Measurements from ENCODE around the gene TMEM131. TPM values are rescaled to one million over a fixed set of nuclear protein-coding genes. Genes with fewer than 3 reads are reported as not detected.

TMEM131 gene
- total RNA-seq, 1 donor from 2014 or later, result 36.6 TPM

- Mint-ChIP-seq H3K36me3 (ENCODE audit: unreplicated experiment) (no peaks in the 10 kb centered on the region), H3K27me3 (ENCODE audit: unreplicated experiment) (peaks cover 3% of the 10 kb centered on the region), H3K4me1 (ENCODE audit: low read depth, unreplicated experiment) (peaks cover 12% of the 10 kb centered on the region), H3K4me3 (ENCODE audit: unreplicated experiment) (no peak overlapping the region), H3K9me3 (ENCODE audit: unreplicated experiment) (no peaks in the 10 kb centered on the region), H3K27ac (ENCODE audit: unreplicated experiment) (no peak overlapping the region)
- TF ChIP-seq CTCF (IDR thresholded peaks at IDR 0.05; ENCODE audit: partially characterized antibody, unreplicated experiment), result no peak
- DNase-seq, result no peak
These were observed 81.0 kb downstream of the TMEM131 start for GRCh38 chr2:97914691-97915213.

- H3K4me1 Mint-ChIP-seq (ENCODE audit: low read depth, unreplicated experiment), result peaks cover 16% of the 10 kb centered on the region
These were observed 81.9 kb downstream of the TMEM131 start for GRCh38 chr2:97913846-97914245.

DNA sequence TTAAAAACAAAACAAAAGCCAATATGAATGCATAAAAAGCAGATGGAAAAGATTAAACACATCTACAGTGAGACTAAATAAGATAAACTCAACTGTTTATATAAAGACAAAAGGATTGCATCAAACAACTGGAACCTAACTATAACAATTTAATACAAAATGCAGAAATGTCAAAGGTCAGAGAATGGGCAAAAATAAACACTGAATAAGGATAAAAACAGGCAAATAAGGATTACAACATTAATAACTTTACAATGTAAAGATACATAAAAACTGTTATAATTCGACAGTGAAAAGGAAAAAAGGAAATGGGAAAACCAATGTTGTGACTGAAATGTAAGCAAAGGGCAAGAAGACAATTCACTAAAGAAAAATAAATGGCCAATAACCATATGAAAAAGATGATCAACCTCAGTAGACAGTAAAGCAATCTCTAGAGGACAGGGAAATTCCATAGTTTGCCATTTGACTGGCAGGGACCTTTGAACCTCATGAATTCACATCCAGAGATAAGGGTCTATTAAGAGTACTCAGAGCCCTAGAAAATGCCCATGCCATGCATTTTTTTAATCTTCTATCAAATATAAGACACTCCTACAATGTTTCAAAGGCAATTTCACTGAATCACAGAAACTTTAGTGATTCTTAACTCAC, 83.7 kb downstream of the TMEM131 start:
- H3K27ac Mint-ChIP-seq (ENCODE audit: unreplicated experiment), result no peak overlapping the region
- H3K9me3 Mint-ChIP-seq (ENCODE audit: unreplicated experiment), result no peaks in the 10 kb centered on the region
- H3K4me3 Mint-ChIP-seq (ENCODE audit: unreplicated experiment), result no peak overlapping the region
- no peak for DNase-seq
- no peak for TF ChIP-seq CTCF (IDR thresholded peaks at IDR 0.05; ENCODE audit: partially characterized antibody, unreplicated experiment)
- H3K36me3 Mint-ChIP-seq (ENCODE audit: unreplicated experiment), result no peaks in the 10 kb centered on the region
- peaks cover 3% of the 10 kb centered on the region for H3K27me3 Mint-ChIP-seq (ENCODE audit: unreplicated experiment)
- H3K4me1 Mint-ChIP-seq (ENCODE audit: low read depth, unreplicated experiment), result peaks cover 28% of the 10 kb centered on the region

More at GRCh38 chr2:97913846-97914245, 81.9 kb downstream of the TMEM131 start:
- no peak overlapping the region for H3K27ac Mint-ChIP-seq (ENCODE audit: unreplicated experiment)
- no peak overlapping the region for H3K4me3 Mint-ChIP-seq (ENCODE audit: unreplicated experiment)
- H3K9me3 Mint-ChIP-seq (ENCODE audit: unreplicated experiment), result no peaks in the 10 kb centered on the region
- no peaks in the 10 kb centered on the region for H3K36me3 Mint-ChIP-seq (ENCODE audit: unreplicated experiment)
- DNase-seq, result no peak
- TF ChIP-seq CTCF (IDR thresholded peaks at IDR 0.05; ENCODE audit: partially characterized antibody, unreplicated experiment), result no peak
- H3K27me3 Mint-ChIP-seq (ENCODE audit: unreplicated experiment), result peaks cover 3% of the 10 kb centered on the region

DNA sequence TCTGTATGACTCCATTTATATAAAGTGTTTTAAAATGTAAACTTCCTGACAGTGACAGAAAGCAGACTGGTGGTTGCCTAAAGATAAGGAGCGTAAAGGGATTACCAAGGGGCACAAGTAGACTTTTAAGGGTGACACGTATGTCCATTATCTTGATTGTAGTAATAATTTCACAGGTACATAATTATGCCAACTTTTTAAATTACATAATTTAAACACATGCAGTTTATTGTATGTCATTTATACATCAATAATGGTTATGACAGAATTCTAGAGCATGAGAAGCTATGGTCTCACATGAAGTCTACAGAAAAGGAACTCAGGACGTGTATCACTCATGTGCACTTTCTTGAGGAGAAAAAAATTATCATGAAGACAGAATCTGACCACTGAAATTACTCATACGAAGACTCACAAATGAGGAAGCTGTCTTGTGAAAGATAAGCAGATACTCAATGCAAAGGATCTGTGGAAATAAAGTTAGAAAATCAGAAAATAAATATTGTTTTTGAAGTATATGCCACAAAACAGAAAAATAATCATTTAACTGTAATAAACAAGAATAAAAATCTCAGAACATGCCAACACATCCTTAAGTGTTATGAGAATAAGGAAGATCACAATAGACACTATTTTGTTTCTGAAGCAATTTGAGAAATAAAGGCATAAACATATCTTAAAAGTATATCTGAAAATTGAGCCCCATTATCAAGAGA, 84.4 kb downstream of the TMEM131 start:
- Mint-ChIP-seq H3K27me3 (ENCODE audit: unreplicated experiment) (peaks cover 3% of the 10 kb centered on the region), H3K4me3 (ENCODE audit: unreplicated experiment) (no peak overlapping the region), H3K36me3 (ENCODE audit: unreplicated experiment) (no peaks in the 10 kb centered on the region), H3K27ac (ENCODE audit: unreplicated experiment) (no peak overlapping the region), H3K4me1 (ENCODE audit: low read depth, unreplicated experiment) (peaks cover 30% of the 10 kb centered on the region), H3K9me3 (ENCODE audit: unreplicated experiment) (no peaks in the 10 kb centered on the region)
- no peak for TF ChIP-seq CTCF (IDR thresholded peaks at IDR 0.05; ENCODE audit: partially characterized antibody, unreplicated experiment)
- DNase-seq, result no peak
